Subcutaneous adipose tissue (tissue), 4 donors: ENCODE data around the gene NKX3-2. TPM values are rescaled to one million over a fixed set of nuclear protein-coding genes. Genes with fewer than 3 reads are reported as not detected.

Experiments used
- total RNA-seq, 4 donors: library from RNA; depleted of rRNA; stranded (reverse); fragments of >200 nt; gene quantifications; one replicate each; pipeline ENCODE4 v1.1.0, GENCODE V29; 2016
- TF ChIP-seq, protein P1 (sequence below): fragments of 450-650 bp; IDR thresholded peaks from one replicate; pipeline ENCODE4 v1.5.1; 2016; ENCODE audit warnings: low read depth, mild to moderate bottlenecking, control low read depth, antibody characterized with exemption, moderate library complexity

The NKX3-2 gene
- total RNA-seq, 4 donors from 2014 or later = 0.17 to 0.44 TPM; not detected in 2

DNA sequence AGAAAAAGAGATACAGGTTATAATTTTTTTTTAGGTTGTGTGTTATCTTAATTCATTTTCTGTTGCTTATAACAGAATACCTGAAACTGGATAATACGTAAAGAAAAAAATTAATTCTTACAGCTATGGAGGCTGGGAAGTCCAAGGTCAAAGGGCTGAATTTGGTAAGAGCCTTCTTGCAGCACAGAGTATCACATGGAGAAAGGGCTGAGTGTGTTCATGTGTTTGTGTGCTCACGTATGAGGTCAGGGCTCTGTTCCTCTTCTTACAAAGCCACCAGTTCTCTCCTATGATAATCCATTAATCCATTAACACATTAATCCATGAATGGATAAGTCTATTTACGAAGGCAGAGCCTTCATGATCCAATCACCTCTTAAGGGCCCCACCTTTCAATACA, 51.6 kb downstream of the NKX3-2 start:
- TF ChIP-seq, protein P1, sequence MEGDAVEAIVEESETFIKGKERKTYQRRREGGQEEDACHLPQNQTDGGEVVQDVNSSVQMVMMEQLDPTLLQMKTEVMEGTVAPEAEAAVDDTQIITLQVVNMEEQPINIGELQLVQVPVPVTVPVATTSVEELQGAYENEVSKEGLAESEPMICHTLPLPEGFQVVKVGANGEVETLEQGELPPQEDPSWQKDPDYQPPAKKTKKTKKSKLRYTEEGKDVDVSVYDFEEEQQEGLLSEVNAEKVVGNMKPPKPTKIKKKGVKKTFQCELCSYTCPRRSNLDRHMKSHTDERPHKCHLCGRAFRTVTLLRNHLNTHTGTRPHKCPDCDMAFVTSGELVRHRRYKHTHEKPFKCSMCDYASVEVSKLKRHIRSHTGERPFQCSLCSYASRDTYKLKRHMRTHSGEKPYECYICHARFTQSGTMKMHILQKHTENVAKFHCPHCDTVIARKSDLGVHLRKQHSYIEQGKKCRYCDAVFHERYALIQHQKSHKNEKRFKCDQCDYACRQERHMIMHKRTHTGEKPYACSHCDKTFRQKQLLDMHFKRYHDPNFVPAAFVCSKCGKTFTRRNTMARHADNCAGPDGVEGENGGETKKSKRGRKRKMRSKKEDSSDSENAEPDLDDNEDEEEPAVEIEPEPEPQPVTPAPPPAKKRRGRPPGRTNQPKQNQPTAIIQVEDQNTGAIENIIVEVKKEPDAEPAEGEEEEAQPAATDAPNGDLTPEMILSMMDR = no peak

Other genes with a start within 250 kb of the NKX3-2 start
- gene RAB28, start 60.2 kb downstream of the NKX3-2 start, total RNA-seq = 10 to 100 TPM; 18.7 to 34.2 (median 20.1) TPM
- gene BOD1L1, start 83.2 kb upstream of the NKX3-2 start, total RNA-seq = 10 to 100 TPM; 41.1 to 51.4 (median 43.1) TPM